ENCODE results near the gene CPN1. TPM values are rescaled to one million over a fixed set of nuclear protein-coding genes. Genes with fewer than 3 reads are reported as not detected.

Gene CPN1
- total RNA-seq, 2 donors from 2014 or later = not detected

DNA sequence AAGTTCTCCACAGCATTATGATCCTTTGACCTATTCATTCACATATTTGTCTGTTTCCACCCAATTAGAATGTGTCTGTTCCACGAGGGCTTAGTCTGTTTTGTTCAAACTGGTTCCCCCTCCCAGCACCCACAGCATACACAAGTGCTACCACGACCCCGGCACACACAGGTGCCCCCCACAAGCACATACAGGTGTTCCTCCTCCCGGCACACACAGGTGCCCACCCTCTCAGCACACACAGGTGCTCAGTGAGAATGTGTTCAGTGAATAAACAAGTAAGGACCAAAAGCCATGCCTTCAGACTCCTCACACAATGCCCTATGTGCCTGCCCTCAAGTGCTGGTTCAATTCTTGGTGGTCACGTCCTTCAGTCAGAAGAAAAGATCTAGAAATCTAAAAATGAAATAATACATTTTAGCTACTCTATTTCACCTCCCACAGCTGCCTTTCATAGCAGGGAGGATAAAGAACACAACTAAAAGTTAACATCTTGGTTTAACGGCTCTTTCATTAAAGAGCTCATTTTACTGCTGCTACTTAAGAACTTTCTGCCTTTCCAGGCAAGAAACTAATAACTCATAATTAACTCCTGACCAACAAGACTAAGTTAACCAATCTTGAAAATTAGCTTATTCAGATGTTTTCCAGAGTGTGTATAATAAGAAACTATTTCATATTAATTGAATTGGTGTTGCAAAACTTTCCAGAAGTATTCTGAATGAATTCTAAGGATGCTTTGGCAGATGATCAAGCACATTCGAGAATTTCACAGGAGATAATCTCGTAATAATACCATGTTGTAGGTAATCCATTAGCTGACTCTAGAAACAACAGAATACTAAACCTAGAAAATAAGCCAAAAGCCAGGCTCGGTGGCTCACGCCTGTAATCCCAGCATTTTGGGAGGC is 74.2 kb downstream of the CPN1 start:
- DNase-seq (no peak), ATAC-seq (no peak)
- intact Hi-C loops (cut with DNase I, micrococcal nuclease) = no loop called here

GRCh38 chr10:100006243-100006886 is 75.3 kb downstream of the CPN1 start:
- DNase-seq (no peak), ATAC-seq (peak; percentile 31)
- intact Hi-C loops (cut with DNase I, micrococcal nuclease) = no loop called here

- intact Hi-C loops (cut with DNase I, micrococcal nuclease) = no loop called here
- ATAC-seq (no peak), DNase-seq (no peak)
Observed at GRCh38 chr10:100004805-100005510, 76.7 kb downstream of the CPN1 start.

- no peak for DNase-seq
- intact Hi-C loops (cut with DNase I, micrococcal nuclease) = no loop called here
- no peak for ATAC-seq
Observed at GRCh38 chr10:100000109-100000644, 81.5 kb downstream of the CPN1 start.

DNA sequence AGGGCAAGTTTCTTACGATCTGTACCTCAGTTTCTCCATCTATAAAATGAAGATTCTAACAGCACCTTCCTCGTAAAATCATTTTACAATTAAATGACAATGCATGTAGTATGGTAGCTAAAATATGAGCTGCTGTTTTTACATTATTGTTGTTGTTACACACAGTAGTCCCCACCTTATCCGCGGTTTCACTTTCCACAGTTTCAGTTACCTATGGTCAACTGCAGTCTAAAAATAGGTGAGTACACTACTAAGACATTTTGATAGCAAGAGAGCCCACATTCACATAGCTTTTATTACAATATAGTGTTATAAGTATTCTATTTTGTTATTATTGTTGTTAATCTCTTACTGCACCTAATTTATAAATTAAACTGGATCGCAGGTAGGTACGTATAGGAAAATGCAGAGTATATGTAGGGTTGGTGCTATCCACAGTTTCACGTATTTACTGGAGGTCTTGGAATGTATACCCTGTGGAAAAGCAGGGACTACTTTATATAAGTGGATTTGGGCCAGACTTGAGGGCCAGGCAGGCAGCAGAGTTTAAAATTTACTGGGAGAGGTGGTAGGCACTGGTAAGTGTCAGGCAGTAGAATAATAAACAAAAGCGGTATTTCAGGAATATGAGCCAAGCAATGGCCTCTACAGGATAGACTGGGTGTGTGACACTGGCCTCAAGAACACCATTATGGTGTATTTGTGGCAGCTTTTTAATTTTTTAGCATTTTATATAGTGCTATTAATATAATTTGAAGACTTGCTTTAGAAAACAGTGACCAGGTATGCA is 82.2 kb downstream of the CPN1 start:
- intact Hi-C loops (cut with DNase I, micrococcal nuclease) = no loop called here

DNA sequence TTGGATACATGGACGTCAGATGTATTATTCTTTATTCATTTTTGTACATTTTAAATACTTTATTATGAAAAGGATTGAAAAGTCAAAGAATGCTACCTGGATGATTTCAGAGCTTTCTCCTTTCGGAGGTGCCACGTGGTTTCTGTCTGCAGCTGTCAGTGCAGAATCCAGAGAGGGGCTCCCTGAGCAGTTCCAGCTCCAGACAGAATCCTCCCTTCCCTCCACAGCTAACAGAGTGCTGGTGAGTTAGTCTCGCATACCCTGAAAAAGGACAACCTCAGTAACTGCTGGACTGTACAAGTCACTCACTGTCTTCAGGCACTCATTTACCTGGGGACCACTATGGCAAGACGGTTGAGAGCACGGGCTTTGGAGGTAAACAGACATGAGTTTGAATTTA is 82.8 kb downstream of the CPN1 start:
- intact Hi-C loops (cut with DNase I, micrococcal nuclease) = no loop called here
- DNase-seq (no peak), ATAC-seq (no peak)

More for the DNA sequence above, 82.2 kb downstream of the CPN1 start:
- ATAC-seq = no peak
- no peak for DNase-seq

GRCh38 chr10:99996671-99997648 is 84.7 kb downstream of the CPN1 start:
- DNase-seq (no peak), ATAC-seq (peak; percentile 60)
- intact Hi-C loops (cut with DNase I, micrococcal nuclease) = no loop called here

- intact Hi-C loops (cut with DNase I, micrococcal nuclease) = no loop called here
- ATAC-seq (peak; percentile 88), DNase-seq (no peak)
Observed at GRCh38 chr10:99995713-99996112, 86.0 kb downstream of the CPN1 start.

GRCh38 chr10:99995269-99995668 is 86.4 kb downstream of the CPN1 start:
- DNase-seq (no peak), ATAC-seq (no peak)
- intact Hi-C loops (cut with DNase I, micrococcal nuclease) = no loop called here

GRCh38 chr10:99994801-99995200 is 86.9 kb downstream of the CPN1 start:
- intact Hi-C loops (cut with DNase I, micrococcal nuclease) = no loop called here
- no peak for DNase-seq
- ATAC-seq = no peak

DNA sequence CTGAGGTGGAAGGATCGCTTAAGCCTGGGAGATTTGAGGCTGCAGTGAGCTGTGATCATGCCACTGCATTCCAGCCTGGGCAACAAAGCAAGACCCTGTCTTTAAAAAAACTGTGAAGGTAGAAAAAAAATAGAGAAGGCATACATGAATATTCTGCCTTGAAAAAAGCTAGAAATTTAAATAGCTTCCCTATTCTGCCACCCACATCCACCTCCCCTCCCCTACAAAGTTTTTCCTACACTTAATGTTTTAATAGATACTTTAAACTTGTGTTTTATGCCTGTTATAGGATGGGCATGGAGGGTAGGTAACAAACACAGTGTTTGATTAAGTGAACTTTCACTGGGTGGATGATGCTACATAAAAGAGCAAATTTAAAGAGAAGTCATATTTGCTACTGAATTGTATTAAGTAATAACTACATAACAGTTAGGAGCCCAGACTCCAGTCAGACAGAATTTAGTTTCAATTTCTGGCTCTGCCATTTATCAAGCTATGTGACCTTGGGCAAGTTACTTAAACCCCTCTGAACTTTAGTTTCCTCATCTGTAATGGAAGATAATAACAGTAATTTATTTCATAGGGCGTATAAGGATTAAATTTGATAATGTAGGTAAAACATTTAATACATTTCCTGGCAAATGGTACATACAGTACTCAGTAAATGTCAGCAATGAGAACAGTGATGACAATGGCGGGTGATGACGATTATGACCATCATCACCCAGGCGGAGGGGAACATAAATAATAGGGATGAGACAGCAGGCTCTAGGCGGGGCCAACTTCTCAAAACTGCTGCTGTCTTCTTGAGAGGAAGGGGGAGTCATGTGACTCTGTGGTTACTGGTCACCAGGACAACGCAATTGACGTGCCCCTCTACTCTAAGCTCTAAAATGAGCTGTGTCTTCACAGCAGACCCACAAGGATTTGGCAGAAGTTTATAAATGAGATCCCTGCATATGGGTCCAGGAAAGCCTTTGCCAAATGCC is 87.7 kb downstream of the CPN1 start:
- intact Hi-C loops (cut with DNase I, micrococcal nuclease) = no loop called here
- ATAC-seq = peak; percentile 16
- peak; percentile 55 to 56 for DNase-seq

Other genes with a start within 250 kb of the CPN1 start
- 10 to 100 TPM; 43.6 to 53.4 TPM for gene DNMBP, start 71.9 kb downstream of the CPN1 start, total RNA-seq
- gene ERLIN1, start 104.2 kb upstream of the CPN1 start, total RNA-seq = 10 to 100 TPM; 44.3 to 55.9 TPM
- 10 to 100 TPM; 21.8 to 22.5 TPM for gene CHUK, start 147.7 kb upstream of the CPN1 start, total RNA-seq
- 10 to 100 TPM; 10.9 to 12.0 TPM for gene CWF19L1, start 185.8 kb upstream of the CPN1 start, total RNA-seq
- 10 to 100 TPM; 16.1 to 17.2 TPM for gene BLOC1S2, start 204.8 kb upstream of the CPN1 start, total RNA-seq
- gene PKD2L1, start 248.4 kb upstream of the CPN1 start, total RNA-seq = under 1 TPM in 1 of 2 donors, not detected in 1; 0.20 TPM

Measured in left colon (tissue), 2 donors.